Measurements from ENCODE around the gene ZNF618. TPM values are rescaled to one million over a fixed set of nuclear protein-coding genes. Genes with fewer than 3 reads are reported as not detected.
"Not testable (repeated sequence)": the region's sequence is repeated elsewhere in the genome, so short reads cannot be mapped to it uniquely, and the experiment has no call there.

Gene ZNF618
- total RNA-seq, 4 donors from 2014 or later: 0.68 to 2.1 (median 1.3) TPM

GRCh38 chr9:113996531-113997001, 120.5 kb downstream of the ZNF618 start:
- H3K4me3 ChIP-seq: no peak overlapping the region
- DNase-seq: no peak
- no peak for TF ChIP-seq POLR2A (IDR thresholded peaks at IDR 0.05)
- no peak for TF ChIP-seq CTCF (IDR thresholded peaks at IDR 0.05)

GRCh38 chr9:113997064-113997463, 121.0 kb downstream of the ZNF618 start:
- not testable (repeated sequence) for H3K27ac ChIP-seq, H3K9me3 ChIP-seq, DNase-seq, H3K27me3 ChIP-seq, H3K4me3 ChIP-seq
- intact Hi-C loops (cut with DNase I): loop anchor here (5.0 kb wide), 1 partner anchor 50 kb away; no protein-coding TSS in a partner anchor
- peaks cover 13 to 26% (median 14%) of the 10 kb centered on the region in 3 donors for H3K4me1 ChIP-seq
- H3K36me3 ChIP-seq: peaks cover 0 to 11% (median 0%) of the 10 kb centered on the region in 3 donors
- 50 to 75% methylated on average over 1 of the region's 3 CpGs for WGBS, 2 donors

More at GRCh38 chr9:113996531-113997001, 120.5 kb downstream of the ZNF618 start:
- peaks cover 0 to 6% (median 0%) of the 10 kb centered on the region in 3 donors for H3K36me3 ChIP-seq
- no peaks in the 10 kb centered on the region for H3K27me3 ChIP-seq
- H3K9me3 ChIP-seq: no peaks in the 10 kb centered on the region
- H3K4me1 ChIP-seq: peaks cover 14 to 31% (median 17%) of the 10 kb centered on the region in 3 donors
- WGBS, 2 donors: 89 to 96% methylated on average over 3 to 4 of the region's 6 CpGs
- intact Hi-C loops (cut with DNase I): loop anchor here (5.0 kb wide), 1 partner anchor 49 kb away; no protein-coding TSS in a partner anchor
- H3K27ac ChIP-seq: no peak overlapping the region

GRCh38 chr9:113997610-113998009, 121.5 kb downstream of the ZNF618 start:
- Histone ChIP-seq H3K4me3 (no peak overlapping the region), H3K4me1 (peaks cover 10 to 21% (median 14%) of the 10 kb centered on the region in 3 donors), H3K27ac (no peak overlapping the region), H3K27me3 (no peaks in the 10 kb centered on the region), H3K36me3 (peaks cover 0 to 16% (median 0%) of the 10 kb centered on the region in 3 donors), H3K9me3 (no peaks in the 10 kb centered on the region)
- TF ChIP-seq CTCF (IDR thresholded peaks at IDR 0.05) (no peak), POLR2A (IDR thresholded peaks at IDR 0.05) (no peak)
- WGBS, 2 donors: 89 to 95% methylated on average over 5 of the region's 5 CpGs
- intact Hi-C loops (cut with DNase I): loop anchor here (5.0 kb wide), 1 partner anchor 50 kb away; no protein-coding TSS in a partner anchor
- no peak for DNase-seq

GRCh38 chr9:113998114-113998513, 122.0 kb downstream of the ZNF618 start:
- 83 to 87% methylated on average over 7 to 9 of the region's 11 CpGs for WGBS, 2 donors
- peaks cover 10 to 17% (median 12%) of the 10 kb centered on the region in 3 donors for H3K4me1 ChIP-seq
- no peak overlapping the region for H3K4me3 ChIP-seq
- DNase-seq: no peak
- H3K36me3 ChIP-seq: peaks cover 0 to 21% (median 0%) of the 10 kb centered on the region in 3 donors
- intact Hi-C loops (cut with DNase I): loop anchor here (5.0 kb wide), 1 partner anchor 51 kb away; no protein-coding TSS in a partner anchor
- no peak overlapping the region for H3K27ac ChIP-seq
- H3K9me3 ChIP-seq: no peaks in the 10 kb centered on the region
- no peak for TF ChIP-seq POLR2A (IDR thresholded peaks at IDR 0.05)
- no peak for TF ChIP-seq CTCF (IDR thresholded peaks at IDR 0.05)
- no peaks in the 10 kb centered on the region for H3K27me3 ChIP-seq

GRCh38 chr9:113998525-113999255, 122.6 kb downstream of the ZNF618 start:
- no peak for DNase-seq
- no peaks in the 10 kb centered on the region for H3K9me3 ChIP-seq
- intact Hi-C loops (cut with DNase I): loop anchor here (5.0 kb wide), 1 partner anchor 51 kb away; no protein-coding TSS in a partner anchor
- peaks cover 7 to 17% (median 9%) of the 10 kb centered on the region in 3 donors for H3K4me1 ChIP-seq
- 77 to 81% methylated on average over 6 to 15 of the region's 16 CpGs for WGBS, 2 donors
- H3K27ac ChIP-seq: no peak overlapping the region
- H3K36me3 ChIP-seq: peaks cover 0 to 22% (median 0%) of the 10 kb centered on the region in 3 donors
- TF ChIP-seq CTCF (IDR thresholded peaks at IDR 0.05) (no peak), POLR2A (IDR thresholded peaks at IDR 0.05) (no peak)
- no peak overlapping the region for H3K4me3 ChIP-seq
- no peaks in the 10 kb centered on the region for H3K27me3 ChIP-seq

Data from esophagus squamous epithelium (tissue), 5 donors.